OCI-LY1 (cell line): ENCODE data around the gene ZNF827.

ENCODE experiments used
- CTCF ChIP-seq: fragments of 200-600 bp; sonication (generic), shearing (Covaris generic); IDR thresholded peaks from 2 replicates; pipeline ENCODE4 v1.5.1; 2017; ENCODE audit warnings: mild to moderate bottlenecking, antibody characterized with exemption, low read length, moderate library complexity, mixed read lengths
- EZH2 ChIP-seq: fragments of 200-600 bp; sonication (generic), shearing (Covaris generic); IDR thresholded peaks from 2 replicates; pipeline ENCODE4 v1.8.0; 2017; ENCODE audit warnings: borderline replicate concordance, mixed run types, mild to moderate bottlenecking, antibody characterized with exemption, low read length, moderate library complexity, mixed read lengths

DNA sequence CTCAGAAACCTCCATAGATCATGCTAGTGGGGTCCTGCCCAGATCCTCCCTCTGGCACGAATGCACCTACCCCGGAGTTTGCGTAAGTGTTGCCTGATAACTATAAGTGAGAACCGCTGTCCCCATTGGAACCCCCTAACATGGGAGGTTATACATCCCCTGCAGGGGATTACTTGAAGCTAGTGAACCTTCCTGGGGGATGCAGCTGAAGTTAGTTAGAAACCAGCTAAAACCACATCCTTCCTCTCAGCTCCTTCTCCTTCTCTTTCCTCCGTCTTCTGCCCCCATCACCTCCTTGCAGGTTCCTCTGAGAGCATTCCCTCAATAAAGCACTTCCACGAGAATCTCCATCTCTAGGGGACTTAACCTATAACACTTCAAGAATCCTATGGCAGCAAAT is 95.0 kb downstream of the ZNF827 start:
- TF ChIP-seq CTCF (no peak), EZH2 (no peak)
